SU-DHL-6 (cell line): ENCODE measurements around the gene MOSPD2.

Source experiments
- H2AFZ ChIP-seq: fragments of 200-600 bp; sonication (generic); 2 replicates; pipeline ENCODE4 v1.6.1; 2014; ENCODE audit warnings: low read depth, mild to moderate bottlenecking, moderate library complexity, mixed read lengths, antibody characterized with exemption, low read length; ENCODE audit not compliant: severe bottlenecking
- H3F3A ChIP-seq: fragments of 200-600 bp; shearing (Covaris generic); 2 replicates; pipeline ENCODE4 v1.6.0; 2016; ENCODE audit warnings: antibody characterized with exemption, mild to moderate bottlenecking; ENCODE audit not compliant: insufficient read depth
- H3K27ac ChIP-seq: fragments of 200-600 bp; sonication (generic); 2 replicates; pipeline ENCODE4 v1.5.1; 2016; ENCODE audit warnings: low read depth, mild to moderate bottlenecking, low read length, moderate library complexity, mixed read lengths
- H3K27me3 ChIP-seq: fragments of 200-600 bp; sonication (generic), shearing (Covaris generic); 2 replicates; pipeline ENCODE4 v1.6.0; 2014; ENCODE audit warnings: mild to moderate bottlenecking, low read length
- H3K36me3 ChIP-seq: fragments of 200-600 bp; sonication (generic); 2 replicates; pipeline ENCODE4 v1.6.1; 2014; ENCODE audit warnings: mild to moderate bottlenecking, low read length, mixed read lengths
- H3K4me2 ChIP-seq: fragments of 300-600, 200-600 bp; shearing (Covaris generic), sonication (generic); 2 replicates; pipeline ENCODE4 v1.6.0; 2014; ENCODE audit warnings: low read length, low read depth, mild to moderate bottlenecking; ENCODE audit not compliant: poor library complexity, severe bottlenecking
- H3K4me3 ChIP-seq: fragments of 200-600 bp; sonication (generic); 2 replicates; pipeline ENCODE4 v1.5.1; 2014; ENCODE audit warnings: antibody characterized with exemption, low read length, mild to moderate bottlenecking, mixed read lengths; ENCODE audit not compliant: insufficient read depth, poor library complexity, severe bottlenecking
- H3K79me2 ChIP-seq: fragments of 200-600 bp; sonication (generic); 2 replicates; pipeline ENCODE4 v1.6.1; 2014; ENCODE audit warnings: mild to moderate bottlenecking, low read length, moderate library complexity; ENCODE audit not compliant: insufficient read depth
- H3K9ac ChIP-seq: fragments of 200-600 bp; sonication (generic); 2 replicates; pipeline ENCODE4 v1.7.0; 2014; ENCODE audit warnings: mild to moderate bottlenecking, low read length
- H3K9me2 ChIP-seq: fragments of 200-600 bp; sonication (generic); replicated peaks from 2 replicates; pipeline ENCODE4 v1.6.1; 2014; ENCODE audit warnings: low read length; ENCODE audit not compliant: insufficient read depth
- H3K9me3 ChIP-seq: fragments of 200-600 bp; sonication (generic); 2 replicates; pipeline ENCODE4 v1.6.1; 2014; ENCODE audit warnings: low read length, mixed read lengths; ENCODE audit not compliant: insufficient read depth
- H4K20me1 ChIP-seq: fragments of 200-600 bp; sonication (generic); 2 replicates; pipeline ENCODE4 v1.6.1; 2014; ENCODE audit warnings: low read depth, mild to moderate bottlenecking, antibody characterized with exemption, low read length, moderate library complexity, mixed read lengths
- CTCF ChIP-seq: fragments of 200-600 bp; sonication (generic); IDR thresholded peaks from one replicate; pipeline ENCODE4 v1.5.1; 2017; ENCODE audit warnings: antibody characterized with exemption, mild to moderate bottlenecking, low read length, moderate library complexity; ENCODE audit not compliant: insufficient read depth, poor library complexity, severe bottlenecking
- EZH2phosphoT487 ChIP-seq: fragments of 200-600 bp; sonication (generic), shearing (Covaris generic); conservative IDR thresholded peaks from 2 replicates; pipeline ENCODE4 v1.6.1; 2018; ENCODE audit warnings: mild to moderate bottlenecking, antibody characterized with exemption, low read length, moderate library complexity, mixed read lengths

The MOSPD2 gene

GRCh38 chrX:14932136-14932535, 58.9 kb downstream of the MOSPD2 start:
- TF ChIP-seq EZH2phosphoT487, result no peak
- no peak for TF ChIP-seq CTCF
- H3K9ac ChIP-seq, result no peak overlapping the region
- no peak overlapping the region for H3K4me2 ChIP-seq
- H3K36me3 ChIP-seq, result no peaks in the 10 kb centered on the region
- H3K9me3 ChIP-seq, result no peaks in the 10 kb centered on the region
- H2AFZ ChIP-seq, result no peak overlapping the region
- no peaks in the 10 kb centered on the region for H3K79me2 ChIP-seq
- H3K27me3 ChIP-seq, result no peaks in the 10 kb centered on the region
- H3K27ac ChIP-seq, result no peak overlapping the region
- H3F3A ChIP-seq, result no peaks in the 10 kb centered on the region
- H4K20me1 ChIP-seq, result no peaks in the 10 kb centered on the region
- no peak overlapping the region for H3K4me3 ChIP-seq
- no peaks in the 10 kb centered on the region for H3K9me2 ChIP-seq

GRCh38 chrX:14934423-14934822, 61.2 kb downstream of the MOSPD2 start:
- H4K20me1 ChIP-seq, result no peaks in the 10 kb centered on the region
- H3K36me3 ChIP-seq, result no peaks in the 10 kb centered on the region
- H3K9me2 ChIP-seq, result no peaks in the 10 kb centered on the region
- H3K4me3 ChIP-seq, result no peak overlapping the region
- no peaks in the 10 kb centered on the region for H3K9me3 ChIP-seq
- no peak for TF ChIP-seq CTCF
- no peak for TF ChIP-seq EZH2phosphoT487
- H3K4me2 ChIP-seq, result no peak overlapping the region
- H2AFZ ChIP-seq, result no peak overlapping the region
- no peak overlapping the region for H3K27ac ChIP-seq
- H3K79me2 ChIP-seq, result no peaks in the 10 kb centered on the region
- H3F3A ChIP-seq, result no peaks in the 10 kb centered on the region
- H3K27me3 ChIP-seq, result no peaks in the 10 kb centered on the region
- H3K9ac ChIP-seq, result no peak overlapping the region

- Histone ChIP-seq H3F3A (no peaks in the 10 kb centered on the region), H3K36me3 (no peaks in the 10 kb centered on the region), H3K27ac (no peak overlapping the region), H3K9me2 (no peaks in the 10 kb centered on the region), H3K79me2 (no peaks in the 10 kb centered on the region), H3K9ac (no peak overlapping the region), H3K4me3 (no peak overlapping the region), H2AFZ (no peak overlapping the region), H4K20me1 (no peaks in the 10 kb centered on the region), H3K27me3 (no peaks in the 10 kb centered on the region), H3K9me3 (no peaks in the 10 kb centered on the region), H3K4me2 (no peak overlapping the region)
- TF ChIP-seq CTCF (no peak), EZH2phosphoT487 (no peak)
Measured at GRCh38 chrX:14936561-14936960, 63.3 kb downstream of the MOSPD2 start.

- Histone ChIP-seq H3F3A (no peaks in the 10 kb centered on the region), H3K79me2 (no peaks in the 10 kb centered on the region), H3K27ac (no peak overlapping the region), H4K20me1 (no peaks in the 10 kb centered on the region), H3K27me3 (no peaks in the 10 kb centered on the region), H2AFZ (no peak overlapping the region), H3K9ac (no peak overlapping the region), H3K4me2 (no peak overlapping the region), H3K9me3 (no peaks in the 10 kb centered on the region), H3K9me2 (no peaks in the 10 kb centered on the region), H3K36me3 (no peaks in the 10 kb centered on the region), H3K4me3 (no peak overlapping the region)
- TF ChIP-seq CTCF, result no peak
- TF ChIP-seq EZH2phosphoT487, result no peak
Measured at GRCh38 chrX:14939644-14940043, 66.4 kb downstream of the MOSPD2 start.
